Bronchial epithelial cell (primary cell): ENCODE measurements around the gene ADGRL3. TPM values are rescaled to one million over a fixed set of nuclear protein-coding genes. Genes with fewer than 3 reads are reported as not detected.

Source experiments
- DNase-seq: peaks from one replicate; pipeline ENCODE4 v3.0.0-alpha.2; 2010; ENCODE audit warnings: low read depth
- FAIRE-seq: peaks from 2 replicates; lab custom pipeline; 2011; peaks lifted over from hg19 to GRCh38; lab: Jason Lieb, UNC
- H3K27me3 ChIP-seq: 2 replicates; pipeline ENCODE4 v1.5.1; 2011; ENCODE audit warnings: low read length; ENCODE audit not compliant: control insufficient read depth, insufficient read depth
- H3K36me3 ChIP-seq: 2 replicates; pipeline ENCODE4 v1.5.1; 2011; ENCODE audit warnings: low read length; ENCODE audit not compliant: control insufficient read depth, insufficient read depth
- H3K4me3 ChIP-seq: 2 replicates; pipeline ENCODE4 v1.5.1; 2011; ENCODE audit warnings: mild to moderate bottlenecking, low read depth, low read length, control low read depth
- total RNA-seq: library from RNA; depleted of rRNA; stranded (reverse); fragments of >200 nt; gene quantifications from 2 replicates; pipeline ENCODE4 v1.2.1, GENCODE V29; 2014
- TF ChIP-seq, protein P1 (sequence below): IDR thresholded peaks from 2 replicates; pipeline ENCODE4 v1.5.1; 2011; ENCODE audit warnings: mild to moderate bottlenecking, moderate library complexity, low read length, control low read depth, inconsistent platforms; ENCODE audit not compliant: insufficient read depth, severe bottlenecking

The ADGRL3 gene
- total RNA-seq, 1 donor from 2014 or later: under 0.01 TPM

DNA sequence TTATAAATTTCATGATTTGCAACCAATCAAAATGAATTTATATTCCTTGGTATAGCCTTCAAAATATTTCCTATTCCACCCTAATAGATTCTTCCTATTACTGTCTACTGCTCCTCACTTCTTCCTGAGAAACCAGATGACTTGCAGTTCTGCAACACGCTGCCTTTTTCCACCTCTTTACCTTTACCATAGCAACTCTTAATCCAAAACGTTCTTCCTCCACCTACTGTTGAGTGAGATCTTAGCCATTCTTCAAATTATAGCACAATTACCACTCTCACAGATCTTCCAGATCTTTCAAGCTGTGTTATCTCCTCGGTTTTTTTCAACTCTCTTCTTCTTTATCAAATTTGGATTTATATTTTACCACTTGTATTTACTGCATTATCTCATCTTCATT is 289.8 kb downstream of the ADGRL3 start:
- TF ChIP-seq, protein P1, sequence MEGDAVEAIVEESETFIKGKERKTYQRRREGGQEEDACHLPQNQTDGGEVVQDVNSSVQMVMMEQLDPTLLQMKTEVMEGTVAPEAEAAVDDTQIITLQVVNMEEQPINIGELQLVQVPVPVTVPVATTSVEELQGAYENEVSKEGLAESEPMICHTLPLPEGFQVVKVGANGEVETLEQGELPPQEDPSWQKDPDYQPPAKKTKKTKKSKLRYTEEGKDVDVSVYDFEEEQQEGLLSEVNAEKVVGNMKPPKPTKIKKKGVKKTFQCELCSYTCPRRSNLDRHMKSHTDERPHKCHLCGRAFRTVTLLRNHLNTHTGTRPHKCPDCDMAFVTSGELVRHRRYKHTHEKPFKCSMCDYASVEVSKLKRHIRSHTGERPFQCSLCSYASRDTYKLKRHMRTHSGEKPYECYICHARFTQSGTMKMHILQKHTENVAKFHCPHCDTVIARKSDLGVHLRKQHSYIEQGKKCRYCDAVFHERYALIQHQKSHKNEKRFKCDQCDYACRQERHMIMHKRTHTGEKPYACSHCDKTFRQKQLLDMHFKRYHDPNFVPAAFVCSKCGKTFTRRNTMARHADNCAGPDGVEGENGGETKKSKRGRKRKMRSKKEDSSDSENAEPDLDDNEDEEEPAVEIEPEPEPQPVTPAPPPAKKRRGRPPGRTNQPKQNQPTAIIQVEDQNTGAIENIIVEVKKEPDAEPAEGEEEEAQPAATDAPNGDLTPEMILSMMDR: no peak
- FAIRE-seq: no peak
- no peaks in the 10 kb centered on the region for H3K36me3 ChIP-seq
- H3K4me3 ChIP-seq: no peak overlapping the region
- no peaks in the 10 kb centered on the region for H3K27me3 ChIP-seq
- no peak for DNase-seq

- H3K4me3 ChIP-seq: no peak overlapping the region
- no peaks in the 10 kb centered on the region for H3K27me3 ChIP-seq
- FAIRE-seq (no peak), DNase-seq (no peak)
- TF ChIP-seq, protein P1: no peak
- H3K36me3 ChIP-seq: no peaks in the 10 kb centered on the region
Measured at GRCh38 chr4:61493041-61493440, 292.9 kb downstream of the ADGRL3 start.

- DNase-seq (no peak), FAIRE-seq (no peak)
- H3K36me3 ChIP-seq: no peaks in the 10 kb centered on the region
- no peaks in the 10 kb centered on the region for H3K27me3 ChIP-seq
- H3K4me3 ChIP-seq: no peak overlapping the region
- TF ChIP-seq, protein P1: no peak
Measured at GRCh38 chr4:61493470-61493869, 293.3 kb downstream of the ADGRL3 start.

- Histone ChIP-seq H3K27me3 (no peaks in the 10 kb centered on the region), H3K4me3 (no peak overlapping the region), H3K36me3 (no peaks in the 10 kb centered on the region)
- FAIRE-seq (no peak), DNase-seq (peak; percentile 52)
- TF ChIP-seq, protein P1: peak; percentile 36
Measured at GRCh38 chr4:61500883-61501282, 300.8 kb downstream of the ADGRL3 start.

DNA sequence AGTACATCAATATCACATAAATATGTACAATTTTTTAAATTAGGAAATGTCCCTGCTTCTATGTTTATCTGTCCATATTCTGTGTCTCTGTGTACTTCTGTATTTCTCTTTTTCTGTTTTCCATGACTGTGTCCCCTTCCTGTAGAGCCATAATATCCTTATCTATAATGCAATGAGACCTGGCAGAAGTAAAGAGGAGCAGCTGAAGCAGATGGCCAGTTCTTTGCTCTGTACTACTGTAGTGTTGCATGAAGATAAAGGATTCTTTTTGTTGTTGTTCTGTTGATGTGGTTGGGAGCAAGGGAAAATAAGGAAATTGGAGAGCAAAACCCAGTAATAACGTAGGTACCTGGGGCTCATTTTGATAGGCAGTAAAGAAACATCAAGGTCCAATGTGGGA is 301.7 kb downstream of the ADGRL3 start:
- Histone ChIP-seq H3K4me3 (no peak overlapping the region), H3K27me3 (no peaks in the 10 kb centered on the region), H3K36me3 (no peaks in the 10 kb centered on the region)
- no peak for DNase-seq
- FAIRE-seq: no peak
- TF ChIP-seq, protein P1: no peak

- H3K36me3 ChIP-seq: no peaks in the 10 kb centered on the region
- no peak overlapping the region for H3K4me3 ChIP-seq
- FAIRE-seq (no peak), DNase-seq (no peak)
- TF ChIP-seq, protein P1: no peak
- no peaks in the 10 kb centered on the region for H3K27me3 ChIP-seq
Measured at GRCh38 chr4:61505773-61506685, 305.9 kb downstream of the ADGRL3 start.
